HepG2 (cell line): ENCODE measurements around the gene SPTBN4. TPM values are rescaled to one million over a fixed set of nuclear protein-coding genes. Genes with fewer than 3 reads are reported as not detected.

ENCODE experiments used
- FLYWCH1 ChIP-seq: sonication (generic); formaldehyde crosslinking; IDR thresholded peaks from 2 replicates; pipeline ENCODE4 v1.8.1; 2023; ENCODE audit warnings: mild to moderate bottlenecking, missing genetic modification reagents
- GABPB1 ChIP-seq: IDR thresholded peaks from 2 replicates; pipeline ENCODE4 v1.6.1; 2016; ENCODE audit warnings: mild to moderate bottlenecking, missing genetic modification reagents, moderate library complexity, missing compliant biosample characterization
- GATAD2A ChIP-seq: IDR thresholded peaks from 2 replicates; pipeline ENCODE4 v1.6.1; 2016
- HOXA9 ChIP-seq: sonication (generic); formaldehyde crosslinking; IDR thresholded peaks from 2 replicates; pipeline ENCODE4 v1.8.1; 2022; ENCODE audit warnings: missing genetic modification reagents, mild to moderate bottlenecking, moderate library complexity, borderline replicate concordance
- KDM3A ChIP-seq: IDR thresholded peaks from 2 replicates; pipeline ENCODE4 v1.6.1; 2018; ENCODE audit warnings: low read depth, missing compliant biosample characterization
- NCOA2 ChIP-seq: sonication (generic); formaldehyde crosslinking; IDR thresholded peaks from 2 replicates; pipeline ENCODE4 v1.8.0; 2022; ENCODE audit warnings: inconsistent platforms
- RNF219 ChIP-seq: sonication (generic); formaldehyde crosslinking; IDR thresholded peaks from 2 replicates; pipeline ENCODE4 v1.5.0; 2020; ENCODE audit warnings: mild to moderate bottlenecking, missing genetic modification reagents
- SIN3A ChIP-seq: IDR thresholded peaks from 2 replicates; pipeline ENCODE4 v1.6.1; 2011; ENCODE audit warnings: low read depth, mild to moderate bottlenecking, control low read depth, low read length, borderline replicate concordance
- SP1 ChIP-seq, 2 experiments: fragments of 450-650 bp in 1 of 2; sonication (generic) in 1 of 2; formaldehyde crosslinking in 1 of 2; IDR thresholded peaks; 2 replicates each; pipeline versions ENCODE4 v1.4.0 to v1.6.1; 2016 to 2020; ENCODE audit warnings: missing genetic modification reagents in 1 of 2
- SPEN ChIP-seq: sonication (generic); formaldehyde crosslinking; IDR thresholded peaks from 2 replicates; pipeline ENCODE4 v1.5.1; 2020; ENCODE audit warnings: low read depth, mild to moderate bottlenecking, missing genetic modification reagents
- TAF1 ChIP-seq: sonication (generic); formaldehyde crosslinking; IDR thresholded peaks from 2 replicates; pipeline ENCODE4 v1.4.0; 2020; ENCODE audit warnings: missing genetic modification reagents
- TBP ChIP-seq: sonication (generic); formaldehyde crosslinking; IDR thresholded peaks from 2 replicates; pipeline ENCODE4 v1.5.0; 2020; ENCODE audit warnings: missing genetic modification reagents
- UBTF ChIP-seq: sonication (generic); formaldehyde crosslinking; IDR thresholded peaks from 2 replicates; pipeline ENCODE4 v1.4.0; 2020; ENCODE audit warnings: mild to moderate bottlenecking, missing genetic modification reagents
- ZNF276 ChIP-seq: sonication (generic); formaldehyde crosslinking; IDR thresholded peaks from 2 replicates; pipeline ENCODE4 v1.4.0; 2020; ENCODE audit warnings: mild to moderate bottlenecking, low read depth, missing genetic modification reagents
- ZNF563 ChIP-seq: sonication (generic); formaldehyde crosslinking; IDR thresholded peaks from 2 replicates; pipeline ENCODE4 v1.8.0; 2022; ENCODE audit warnings: mild to moderate bottlenecking, moderate library complexity, missing genetic modification reagents
- ZNF605 ChIP-seq: sonication (generic); formaldehyde crosslinking; IDR thresholded peaks from 2 replicates; pipeline ENCODE4 v1.8.0; 2022; ENCODE audit warnings: mild to moderate bottlenecking, missing genetic modification reagents
- ZNF629 ChIP-seq: sonication (generic); formaldehyde crosslinking; conservative IDR thresholded peaks from 2 replicates; pipeline ENCODE4 v1.5.0; 2020; ENCODE audit warnings: missing genetic modification reagents
- ZXDC ChIP-seq: sonication (generic); formaldehyde crosslinking; IDR thresholded peaks from 2 replicates; pipeline ENCODE4 v1.5.0; 2020; ENCODE audit warnings: mild to moderate bottlenecking, missing genetic modification reagents
- polyA plus RNA-seq, 8 experiments: library from polyadenylated mRNA; depleted of rRNA in 3 of 8; stranded (reverse) in 7 of 8; unstranded in 1 of 8; fragments of >200 nt; fragmentation: Illumina TruSeq in 4 of 8; extraction: Trizol in 4 of 8; gene quantifications; 2 replicates each; pipeline versions ENCODE4 v1.2.1 to v1.2.3, GENCODE V29; 2011 to 2016; ENCODE audit warnings: low read depth in 4 of 8, missing spikeins in 1 of 8, mixed read lengths in 1 of 8; ENCODE audit not compliant: insufficient read depth in 1 of 8
- total RNA-seq, 5 experiments: library from RNA; depleted of rRNA; stranded (reverse); fragments of >200 nt; fragmentation: Illumina TruSeq; extraction: Trizol; gene quantifications; 2 replicates each; pipeline ENCODE4 v1.2.3, GENCODE V29; 2016; ENCODE audit warnings: low read depth in 1 of 5

The SPTBN4 gene
- total and polyA plus RNA-seq, 2 of the 13 experiments (the other 11 are each of a cell fraction or from before 2014, with no cell fraction given), result 0.11 TPM

GRCh38 chr19:40433391-40434216 lies 33.2 kb upstream of the SPTBN4 start (continued):
- no peak for TF ChIP-seq ZNF276
- peak; percentile 62 for TF ChIP-seq TAF1 (CRISPR knock-in tag)
- 0 out of 2 replicates have a peak, but pooled peaks have one; percentile 2 for TF ChIP-seq ZNF605
- TF ChIP-seq SIN3A, result peak; percentile 22; the same call in 1 of the 2 replicates
- TF ChIP-seq TBP, result no peak
- TF ChIP-seq GABPB1 (CRISPR knock-in tag), result peak; percentile 58; the same call in 1 of the 2 replicates
- no peak; the same call in 1 of the 2 replicates for TF ChIP-seq ZNF629
- TF ChIP-seq ZXDC (CRISPR knock-in tag), result no peak
- peak; percentile 77 for TF ChIP-seq UBTF (CRISPR knock-in tag)
- TF ChIP-seq KDM3A, result 0 out of 2 replicates have a peak, but pooled peaks have one; percentile 22
- TF ChIP-seq SP1 (IDR thresholded peaks at IDR 0.05), result no peak
- TF ChIP-seq SP1 (CRISPR knock-in tag; IDR thresholded peaks at IDR 0.05), result peak; percentile 65
- TF ChIP-seq NCOA2, result peak; percentile 19; the same call in 1 of the 2 replicates
- peak; percentile 41 for TF ChIP-seq SPEN (CRISPR knock-in tag)
- no peak for TF ChIP-seq HOXA9 (CRISPR knock-in tag)
- peak; percentile 30; the same call in 1 of the 2 replicates for TF ChIP-seq GATAD2A (CRISPR knock-in tag)
- 0 out of 2 replicates have a peak, but pooled peaks have one; percentile 24 for TF ChIP-seq ZNF563
- no peak for TF ChIP-seq RNF219 (CRISPR knock-in tag)
- no peak for TF ChIP-seq FLYWCH1 (CRISPR knock-in tag)
